SK-N-SH treated with all-trans-retinoic acid at 6 μM for 48 hours (cell line): ENCODE data around the gene CASZ1.

Experiments used
- ATAC-seq: fragments of 200-7000 bp; cut with Tn5 transposase; 3 replicates; pipeline ENCODE4 v1.9.1; 2020; ENCODE audit warnings: mild to moderate bottlenecking, moderate library complexity
- ARNTL ChIP-seq: fragments of 450-650 bp; formaldehyde crosslinking; IDR thresholded peaks from 2 replicates; pipeline ENCODE4 v1.5.0; 2020; ENCODE audit warnings: low read depth, mild to moderate bottlenecking, moderate library complexity, borderline replicate concordance
- BACH2 ChIP-seq: fragments of 250-450 bp; sonication (Bioruptor Pico); IDR thresholded peaks from 2 replicates; pipeline ENCODE4 v1.9.0; 2021; ENCODE audit warnings: mild to moderate bottlenecking, borderline replicate concordance
- CSDC2 ChIP-seq: fragments of 250-450 bp; sonication (Bioruptor Pico); IDR thresholded peaks from 2 replicates; pipeline ENCODE4 v1.5.0; 2020; ENCODE audit warnings: mild to moderate bottlenecking, moderate library complexity
- ESRRG ChIP-seq: fragments of 250-450 bp; sonication (Bioruptor Pico); IDR thresholded peaks from 2 replicates; pipeline ENCODE4 v1.6.1; 2021; ENCODE audit warnings: mild to moderate bottlenecking
- GLIS3 ChIP-seq: fragments of 250-450 bp; sonication (Bioruptor Pico); IDR thresholded peaks from 2 replicates; pipeline ENCODE4 v1.5.0; 2020; ENCODE audit warnings: mild to moderate bottlenecking, moderate library complexity
- OSR1 ChIP-seq: fragments of 250-450 bp; sonication (Bioruptor Pico); IDR thresholded peaks from 2 replicates; pipeline ENCODE4 v1.8.0; 2022; ENCODE audit warnings: moderate library complexity, mild to moderate bottlenecking, inconsistent platforms
- PATZ1 ChIP-seq: fragments of 250-450 bp; sonication (Bioruptor Pico); IDR thresholded peaks from 2 replicates; pipeline ENCODE4 v1.8.0; 2020; ENCODE audit warnings: mild to moderate bottlenecking, moderate library complexity, borderline replicate concordance
- PPARA ChIP-seq: fragments of 250-450 bp; sonication (Bioruptor Pico); IDR thresholded peaks from 2 replicates; pipeline ENCODE4 v1.5.0; 2020; ENCODE audit warnings: mild to moderate bottlenecking, borderline replicate concordance
- RARB ChIP-seq: fragments of 250-450 bp; sonication (Bioruptor Pico); IDR thresholded peaks from 2 replicates; pipeline ENCODE4 v1.8.0; 2021; ENCODE audit warnings: mild to moderate bottlenecking, moderate library complexity
- SNAI2 ChIP-seq: fragments of 250-450 bp; sonication (Bioruptor Pico); IDR thresholded peaks from 2 replicates; pipeline ENCODE4 v1.5.0; 2020; ENCODE audit warnings: mild to moderate bottlenecking, moderate library complexity
- TCF4 ChIP-seq: fragments of 250-450 bp; sonication (Bioruptor Pico); IDR thresholded peaks from 2 replicates; pipeline ENCODE4 v1.8.0; 2021; ENCODE audit warnings: mild to moderate bottlenecking, moderate library complexity, borderline replicate concordance
- TOX ChIP-seq: fragments of 250-450 bp; sonication (Bioruptor Pico); IDR thresholded peaks from 2 replicates; pipeline ENCODE4 v1.8.0; 2021; ENCODE audit warnings: mild to moderate bottlenecking, moderate library complexity, borderline replicate concordance
- ZC3H10 ChIP-seq: fragments of 250-450 bp; sonication (Bioruptor Pico); IDR thresholded peaks from 2 replicates; pipeline ENCODE4 v1.5.1; 2021; ENCODE audit warnings: mild to moderate bottlenecking, moderate library complexity
- ZFP3 ChIP-seq: fragments of 250-450 bp; sonication (Bioruptor Pico); IDR thresholded peaks from 2 replicates; pipeline ENCODE4 v1.5.0; 2020; ENCODE audit warnings: mild to moderate bottlenecking, moderate library complexity
- ZFP30 ChIP-seq: fragments of 450-650 bp; formaldehyde crosslinking; IDR thresholded peaks from 2 replicates; pipeline ENCODE4 v1.5.0; 2022; ENCODE audit warnings: mild to moderate bottlenecking, moderate library complexity
- ZNF565 ChIP-seq: fragments of 450-650 bp; formaldehyde crosslinking; conservative IDR thresholded peaks from 2 replicates; pipeline ENCODE4 v1.5.0; 2020; ENCODE audit warnings: low read depth, mild to moderate bottlenecking, moderate library complexity
- ZNF70 ChIP-seq: fragments of 450-650 bp; formaldehyde crosslinking; IDR thresholded peaks from 2 replicates; pipeline ENCODE4 v1.5.0; 2020; ENCODE audit warnings: mild to moderate bottlenecking, moderate library complexity
- ZNF8 ChIP-seq: fragments of 450-650 bp; formaldehyde crosslinking; IDR thresholded peaks from 2 replicates; pipeline ENCODE4 v1.5.0; 2020; ENCODE audit warnings: mild to moderate bottlenecking, moderate library complexity
- TF ChIP-seq, protein P1 (sequence below): fragments of 250-450 bp; sonication (Bioruptor Pico); IDR thresholded peaks from 2 replicates; pipeline ENCODE4 v1.5.1; 2021; ENCODE audit warnings: mild to moderate bottlenecking, moderate library complexity
- TF ChIP-seq, protein P2 (sequence below): fragments of 250-450 bp; sonication (Bioruptor Pico); IDR thresholded peaks from 2 replicates; pipeline ENCODE4 v1.5.1; 2020; ENCODE audit warnings: low read depth, mild to moderate bottlenecking, moderate library complexity
- TF ChIP-seq, protein P3 (sequence below): fragments of 250-450 bp; sonication (Bioruptor Pico); IDR thresholded peaks from 2 replicates; pipeline ENCODE4 v1.8.0; 2021; ENCODE audit warnings: low read depth, mild to moderate bottlenecking, moderate library complexity, borderline replicate concordance

The CASZ1 gene

DNA sequence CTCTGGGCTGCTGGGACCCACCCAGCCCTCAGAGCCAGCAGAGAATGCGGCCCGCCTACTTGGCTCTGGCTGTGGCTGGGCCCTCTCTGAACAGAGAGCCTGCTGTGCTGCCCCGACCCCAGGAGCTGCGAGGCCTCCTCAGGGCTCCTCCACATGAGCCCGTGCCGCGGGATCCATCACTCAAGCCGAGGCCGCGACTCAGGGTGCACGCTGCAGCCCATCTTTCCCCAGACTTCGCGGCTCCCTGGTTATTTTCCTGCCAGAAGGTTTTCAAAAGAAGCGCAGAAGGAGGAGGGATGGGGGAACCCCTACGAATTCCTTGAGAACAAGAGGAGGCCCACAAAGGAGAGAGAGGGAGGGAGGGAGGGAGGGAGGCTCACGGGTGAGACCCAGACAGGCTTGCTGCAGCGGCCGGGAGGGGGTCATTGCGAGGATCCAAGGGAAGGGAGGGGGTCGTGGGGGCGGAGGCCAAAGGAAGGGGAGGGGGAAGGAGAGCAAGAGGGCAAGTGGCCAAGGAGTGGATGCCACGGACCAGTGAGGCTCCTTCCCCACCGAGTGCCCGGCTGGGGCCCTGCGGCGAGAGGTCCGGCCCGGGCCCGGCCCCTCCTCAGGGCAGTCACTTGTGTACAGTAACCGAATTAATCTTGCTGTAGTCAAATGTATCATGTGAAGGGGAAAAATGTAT, 146.8 kb downstream of the CASZ1 start:
- ATAC-seq = no peak
- TF ChIP-seq BACH2 (CRISPR knock-in tag) (no peak), ZFP30 (no peak), RARB (no peak), ZFP3 (CRISPR knock-in tag) (no peak), TOX (CRISPR knock-in tag) (no peak), GLIS3 (CRISPR knock-in tag) (no peak), ZNF565 (CRISPR knock-in tag) (no peak), PPARA (CRISPR knock-in tag) (no peak), ESRRG (CRISPR knock-in tag) (no peak), ZNF70 (CRISPR knock-in tag) (no peak), ZNF8 (CRISPR knock-in tag) (no peak)
- TF ChIP-seq, protein P1, sequence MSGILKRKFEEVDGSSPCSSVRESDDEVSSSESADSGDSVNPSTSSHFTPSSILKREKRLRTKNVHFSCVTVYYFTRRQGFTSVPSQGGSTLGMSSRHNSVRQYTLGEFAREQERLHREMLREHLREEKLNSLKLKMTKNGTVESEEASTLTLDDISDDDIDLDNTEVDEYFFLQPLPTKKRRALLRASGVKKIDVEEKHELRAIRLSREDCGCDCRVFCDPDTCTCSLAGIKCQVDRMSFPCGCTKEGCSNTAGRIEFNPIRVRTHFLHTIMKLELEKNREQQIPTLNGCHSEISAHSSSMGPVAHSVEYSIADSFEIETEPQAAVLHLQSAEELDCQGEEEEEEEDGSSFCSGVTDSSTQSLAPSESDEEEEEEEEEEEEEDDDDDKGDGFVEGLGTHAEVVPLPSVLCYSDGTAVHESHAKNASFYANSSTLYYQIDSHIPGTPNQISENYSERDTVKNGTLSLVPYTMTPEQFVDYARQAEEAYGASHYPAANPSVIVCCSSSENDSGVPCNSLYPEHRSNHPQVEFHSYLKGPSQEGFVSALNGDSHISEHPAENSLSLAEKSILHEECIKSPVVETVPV (CRISPR knock-in tag) = no peak
- TF ChIP-seq, protein P2, sequence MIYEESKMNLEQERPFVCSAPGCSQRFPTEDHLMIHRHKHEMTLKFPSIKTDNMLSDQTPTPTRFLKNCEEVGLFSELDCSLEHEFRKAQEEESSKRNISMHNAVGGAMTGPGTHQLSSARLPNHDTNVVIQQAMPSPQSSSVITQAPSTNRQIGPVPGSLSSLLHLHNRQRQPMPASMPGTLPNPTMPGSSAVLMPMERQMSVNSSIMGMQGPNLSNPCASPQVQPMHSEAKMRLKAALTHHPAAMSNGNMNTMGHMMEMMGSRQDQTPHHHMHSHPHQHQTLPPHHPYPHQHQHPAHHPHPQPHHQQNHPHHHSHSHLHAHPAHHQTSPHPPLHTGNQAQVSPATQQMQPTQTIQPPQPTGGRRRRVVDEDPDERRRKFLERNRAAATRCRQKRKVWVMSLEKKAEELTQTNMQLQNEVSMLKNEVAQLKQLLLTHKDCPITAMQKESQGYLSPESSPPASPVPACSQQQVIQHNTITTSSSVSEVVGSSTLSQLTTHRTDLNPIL (CRISPR knock-in tag) = no peak
- TF ChIP-seq, all 23 proteins: peak for 0

DNA sequence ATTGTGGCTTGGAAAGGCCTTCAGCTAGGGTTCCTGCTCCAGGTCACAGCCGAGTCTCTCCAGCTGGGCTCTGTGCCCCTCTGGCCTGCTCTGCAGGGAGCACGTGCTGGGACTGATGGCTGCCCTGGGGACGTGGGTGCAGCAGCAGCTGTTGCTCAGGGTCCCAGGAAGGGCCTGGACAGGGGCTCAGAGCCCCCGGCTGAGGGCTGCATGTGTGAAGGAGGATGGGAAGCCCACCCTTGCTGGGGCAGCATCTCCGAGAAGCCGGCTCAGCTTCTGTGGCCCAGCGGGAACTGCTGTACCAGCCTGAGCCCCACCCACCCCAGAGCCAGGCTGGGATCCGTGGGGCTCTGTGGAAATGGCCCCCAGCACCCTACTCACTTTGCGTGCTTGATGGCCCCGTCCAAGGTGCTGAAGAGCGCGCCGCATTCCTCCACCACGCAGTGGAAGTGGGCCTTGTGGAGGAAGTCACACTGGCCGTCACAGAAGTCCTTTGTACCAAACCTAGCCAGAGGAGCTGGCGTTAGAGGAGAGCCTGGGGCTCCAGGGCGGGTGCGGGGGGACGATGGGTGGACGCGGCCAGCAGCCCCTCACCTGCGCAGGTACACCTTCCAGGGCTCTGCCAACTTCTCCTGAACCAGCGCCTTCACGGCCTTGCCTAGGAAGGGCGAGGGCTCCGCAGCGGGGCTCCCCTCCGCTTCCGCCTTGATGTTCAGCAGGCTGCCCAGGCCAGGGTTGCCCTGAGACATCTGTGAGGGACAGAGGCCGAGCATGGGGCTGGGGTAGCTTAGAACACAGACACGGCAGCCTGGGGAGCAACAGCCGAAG, 147.5 kb downstream of the CASZ1 start:
- no peak for ATAC-seq
- TF ChIP-seq TCF4 (no peak), PPARA (CRISPR knock-in tag) (no peak), OSR1 (CRISPR knock-in tag) (no peak), ZC3H10 (CRISPR knock-in tag) (no peak), PATZ1 (CRISPR knock-in tag) (no peak), CSDC2 (no peak), ZFP3 (CRISPR knock-in tag) (no peak), ZNF8 (CRISPR knock-in tag) (no peak), BACH2 (CRISPR knock-in tag) (no peak), ESRRG (CRISPR knock-in tag) (no peak), ZNF70 (CRISPR knock-in tag) (no peak), SNAI2 (no peak)
- TF ChIP-seq, protein P3, sequence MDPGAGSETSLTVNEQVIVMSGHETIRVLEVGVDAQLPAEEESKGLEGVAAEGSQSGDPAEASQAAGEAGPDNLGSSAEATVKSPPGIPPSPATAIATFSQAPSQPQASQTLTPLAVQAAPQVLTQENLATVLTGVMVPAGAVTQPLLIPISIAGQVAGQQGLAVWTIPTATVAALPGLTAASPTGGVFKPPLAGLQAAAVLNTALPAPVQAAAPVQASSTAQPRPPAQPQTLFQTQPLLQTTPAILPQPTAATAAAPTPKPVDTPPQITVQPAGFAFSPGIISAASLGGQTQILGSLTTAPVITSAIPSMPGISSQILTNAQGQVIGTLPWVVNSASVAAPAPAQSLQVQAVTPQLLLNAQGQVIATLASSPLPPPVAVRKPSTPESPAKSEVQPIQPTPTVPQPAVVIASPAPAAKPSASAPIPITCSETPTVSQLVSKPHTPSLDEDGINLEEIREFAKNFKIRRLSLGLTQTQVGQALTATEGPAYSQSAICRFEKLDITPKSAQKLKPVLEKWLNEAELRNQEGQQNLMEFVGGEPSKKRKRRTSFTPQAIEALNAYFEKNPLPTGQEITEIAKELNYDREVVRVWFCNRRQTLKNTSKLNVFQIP (CRISPR knock-in tag) = no peak

DNA sequence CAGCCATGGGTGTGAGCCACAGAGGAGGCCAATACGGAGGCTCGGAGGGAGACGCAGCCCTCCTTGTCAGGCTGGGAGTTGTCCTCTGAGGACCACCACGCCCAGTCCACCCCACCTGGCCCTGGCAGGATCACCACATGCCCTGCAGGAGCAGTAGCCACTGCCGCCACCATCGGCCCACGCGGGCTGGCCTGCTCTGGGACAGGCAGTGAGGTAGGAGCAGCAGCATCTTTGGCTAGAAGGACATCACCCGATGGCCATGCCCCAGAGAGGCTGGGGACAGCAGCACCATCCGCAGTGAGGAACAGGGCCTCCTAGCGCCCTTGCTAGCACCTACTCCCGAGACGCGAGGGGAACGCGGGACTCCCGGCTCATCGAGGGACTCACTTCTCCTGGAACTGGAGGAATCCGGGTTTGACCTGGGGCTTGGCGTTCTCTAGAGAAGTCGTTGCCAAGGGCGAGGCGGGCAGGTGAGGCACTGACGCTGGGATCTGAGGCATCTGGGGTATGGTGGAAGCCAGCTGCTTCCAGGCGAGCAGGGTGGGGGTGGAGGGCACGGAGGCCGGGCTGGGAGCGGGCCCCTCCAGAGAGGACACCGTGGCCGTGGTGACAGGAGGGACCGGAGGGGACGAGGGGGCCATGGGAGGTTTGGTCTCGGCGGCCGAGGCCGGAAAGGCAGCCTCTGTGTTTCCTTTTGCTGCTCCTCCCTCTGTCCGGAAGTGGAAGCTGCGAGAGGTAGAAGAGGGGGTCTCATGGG, 148.9 kb downstream of the CASZ1 start:
- ATAC-seq = no peak
- TF ChIP-seq OSR1 (CRISPR knock-in tag) (no peak), RARB (no peak), TCF4 (no peak), GLIS3 (CRISPR knock-in tag) (no peak), ARNTL (CRISPR knock-in tag) (no peak), PATZ1 (CRISPR knock-in tag) (no peak), ZNF565 (CRISPR knock-in tag) (no peak), PPARA (CRISPR knock-in tag) (no peak), ZFP30 (no peak)
- TF ChIP-seq, protein P1 (CRISPR knock-in tag) = no peak
- TF ChIP-seq, protein P3 (CRISPR knock-in tag) = no peak
